GM19193 (cell line): Measurements from ENCODE around the gene MARF1.

ENCODE experiments used
- POLR2A ChIP-seq: IDR thresholded peaks from 4 replicates; pipeline ENCODE4 v1.6.1; 2011; ENCODE audit not compliant: insufficient read depth, insufficient read length; ENCODE audit errors: extremely low read depth

MARF1 gene

DNA sequence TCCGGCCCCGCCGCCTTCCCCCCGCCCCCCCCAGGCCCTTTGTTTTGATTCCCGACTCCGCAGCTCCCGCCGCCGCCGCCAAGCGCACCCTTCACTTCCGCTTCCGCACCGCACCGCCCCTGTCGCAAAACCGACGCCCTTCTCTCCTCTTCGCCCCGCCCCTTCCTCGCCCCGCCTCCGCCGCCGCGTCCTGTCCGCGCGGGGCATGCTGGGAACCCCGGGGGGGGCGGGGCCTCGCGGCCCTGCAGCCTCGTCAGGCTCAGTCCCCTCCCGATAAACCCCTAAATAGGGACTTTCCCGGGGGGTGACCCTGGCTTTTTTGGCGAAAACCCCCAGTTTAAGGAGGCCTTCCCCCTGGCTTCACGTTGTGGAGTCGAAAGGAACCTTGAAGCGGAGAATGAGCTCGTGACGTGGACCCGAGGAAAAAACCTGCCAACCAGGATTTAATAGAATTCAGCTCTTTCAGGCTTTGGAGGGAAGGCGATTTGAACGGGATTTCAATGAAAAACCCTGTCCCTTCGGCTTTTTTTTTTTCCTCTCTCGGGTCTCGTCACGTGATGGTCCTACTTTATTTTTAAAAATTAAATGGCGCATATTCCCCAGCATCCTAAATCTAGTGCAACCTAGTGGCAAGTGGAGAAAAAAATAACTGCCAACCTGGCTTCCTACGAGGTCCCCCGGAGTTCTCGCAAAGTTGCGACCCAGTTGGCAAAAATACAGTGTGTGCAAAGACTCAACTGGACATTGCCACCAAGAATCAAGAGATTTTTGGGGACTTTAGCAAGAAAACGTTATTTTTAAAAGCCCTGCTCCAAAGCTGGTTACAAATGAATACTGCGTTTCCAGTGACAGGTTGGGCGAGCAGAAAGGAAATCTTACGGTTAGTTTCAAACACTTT, at the start of gene MARF1:
TSS of gene MARF1 (minus strand) at position 107 of the 898 bp plus-strand sequence. CDS start 3,921 bp downstream, outside the sequence.
- peak; percentile 78 for TF ChIP-seq POLR2A

GRCh38 chr16:15691046-15691445, 48.1 kb upstream of the MARF1 start:
- no peak for TF ChIP-seq POLR2A

GRCh38 chr16:15690296-15690695, 47.3 kb upstream of the MARF1 start:
- no peak for TF ChIP-seq POLR2A

DNA sequence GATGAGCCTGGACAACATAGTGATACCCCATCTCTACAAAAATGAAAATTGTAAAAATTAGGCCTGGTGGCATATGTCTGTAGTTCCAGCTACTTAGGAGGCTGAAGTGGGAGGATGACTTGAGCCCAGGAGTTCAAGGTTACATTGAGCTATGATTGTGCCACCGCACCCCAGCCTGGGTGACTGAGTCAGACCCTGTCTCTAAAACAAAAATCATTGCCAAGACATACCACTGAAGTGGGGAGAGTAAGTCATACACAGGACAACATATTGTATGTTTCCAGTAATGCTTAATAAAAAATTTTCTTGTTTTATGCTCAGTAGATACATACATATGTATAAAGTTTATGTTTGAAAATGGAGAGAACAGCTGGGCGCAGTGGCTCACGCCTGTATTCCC, 46.3 kb upstream of the MARF1 start:
- no peak for TF ChIP-seq POLR2A

- TF ChIP-seq POLR2A, result no peak
Measured at GRCh38 chr16:15686287-15686686, 43.3 kb upstream of the MARF1 start.

DNA sequence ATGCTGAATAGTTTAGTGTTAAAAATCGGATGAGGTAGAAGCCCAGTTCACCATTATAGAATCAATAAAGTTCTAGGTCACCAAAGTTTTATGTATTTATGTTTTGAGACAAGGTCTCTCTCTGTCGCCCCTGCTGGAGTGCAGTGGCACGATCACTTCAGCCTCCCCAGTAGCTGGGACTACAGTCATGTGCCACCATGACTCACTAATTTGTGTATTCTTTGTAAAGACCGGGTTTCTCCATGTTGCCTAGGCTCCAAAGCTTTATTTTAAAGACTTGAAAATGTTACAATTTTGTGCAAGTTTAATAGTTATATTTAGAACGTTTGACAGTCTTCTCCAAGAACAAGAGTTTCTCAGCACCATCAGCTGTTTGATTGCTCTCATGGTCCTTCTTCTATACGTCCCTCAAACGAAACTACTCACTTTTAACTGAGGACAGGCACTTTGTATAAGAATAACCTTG, 39.2 kb upstream of the MARF1 start:
- TF ChIP-seq POLR2A, result no peak

DNA sequence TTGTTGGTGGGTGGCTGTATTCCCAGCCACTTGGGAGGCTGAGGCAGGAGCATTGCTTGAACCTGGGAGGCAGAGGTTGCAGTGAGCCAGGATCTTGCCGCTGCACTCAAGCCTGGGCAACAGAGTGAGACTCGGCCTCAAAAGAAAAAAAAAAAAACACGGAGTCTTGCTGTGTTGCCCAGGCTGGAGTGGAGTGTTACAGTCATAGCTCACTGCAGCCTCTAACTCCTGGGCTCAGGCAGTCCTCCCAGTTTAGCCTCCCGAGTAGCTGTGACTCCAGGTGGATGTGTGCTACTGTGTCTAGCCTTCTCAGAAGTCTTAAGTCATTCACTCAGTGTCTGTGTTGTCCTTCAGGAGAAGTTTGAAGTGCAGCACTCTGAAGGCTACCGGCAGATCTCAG, 34.5 kb upstream of the MARF1 start:
- no peak for TF ChIP-seq POLR2A

DNA sequence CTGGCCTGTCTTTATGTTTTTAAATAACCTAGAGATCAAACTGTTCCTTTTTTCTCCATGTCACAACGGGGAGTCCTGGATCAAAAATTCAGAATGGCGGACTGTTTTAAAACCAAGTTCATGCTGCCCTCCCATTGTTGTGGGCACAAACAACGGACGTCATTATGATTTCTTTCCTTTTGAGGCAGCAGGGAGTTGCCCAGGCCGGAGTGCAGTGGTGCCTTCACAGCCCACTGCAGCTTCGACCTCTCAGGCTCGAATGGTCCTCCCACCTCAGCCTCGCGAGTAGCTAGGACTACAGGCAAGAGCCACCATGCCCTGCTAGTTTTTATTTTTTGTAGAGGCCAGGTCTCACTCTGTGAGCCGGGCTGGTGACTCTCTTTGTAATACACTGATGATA, 33.6 kb upstream of the MARF1 start:
- TF ChIP-seq POLR2A, result no peak

- no peak for TF ChIP-seq POLR2A
Measured at GRCh38 chr16:15674571-15674970, 31.6 kb upstream of the MARF1 start.

DNA sequence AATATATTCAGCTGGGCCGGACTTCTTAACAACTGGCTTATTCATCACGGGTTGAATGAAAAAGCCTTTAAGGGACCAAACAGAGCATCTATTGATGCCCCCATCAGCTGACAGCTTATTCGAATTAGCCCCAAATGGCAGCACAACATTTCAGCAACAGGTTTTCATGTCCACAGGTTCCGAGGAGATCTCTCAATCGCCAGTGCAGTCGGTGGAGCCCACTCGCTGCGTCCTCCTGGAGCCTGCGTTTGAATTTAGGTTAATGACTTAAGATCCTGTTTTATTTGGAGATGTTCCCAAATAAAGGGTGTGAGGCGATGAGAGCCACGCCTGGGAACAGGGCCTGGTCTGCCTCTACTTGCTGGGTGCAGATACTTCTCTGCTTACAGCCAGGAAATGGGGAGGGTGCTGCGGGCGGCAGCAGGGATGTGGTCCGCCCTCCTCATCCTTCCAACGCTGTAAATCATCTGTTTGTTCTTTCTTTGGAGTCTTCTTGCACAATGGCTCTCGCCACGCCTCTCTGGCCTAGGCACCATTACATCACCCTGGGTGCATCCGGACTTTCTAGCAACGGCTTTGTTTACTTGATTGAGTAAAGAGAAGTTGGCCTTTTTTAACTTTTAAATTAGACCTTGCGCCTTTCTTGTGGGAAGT, 29.7 kb upstream of the MARF1 start:
- TF ChIP-seq POLR2A, result no peak

DNA sequence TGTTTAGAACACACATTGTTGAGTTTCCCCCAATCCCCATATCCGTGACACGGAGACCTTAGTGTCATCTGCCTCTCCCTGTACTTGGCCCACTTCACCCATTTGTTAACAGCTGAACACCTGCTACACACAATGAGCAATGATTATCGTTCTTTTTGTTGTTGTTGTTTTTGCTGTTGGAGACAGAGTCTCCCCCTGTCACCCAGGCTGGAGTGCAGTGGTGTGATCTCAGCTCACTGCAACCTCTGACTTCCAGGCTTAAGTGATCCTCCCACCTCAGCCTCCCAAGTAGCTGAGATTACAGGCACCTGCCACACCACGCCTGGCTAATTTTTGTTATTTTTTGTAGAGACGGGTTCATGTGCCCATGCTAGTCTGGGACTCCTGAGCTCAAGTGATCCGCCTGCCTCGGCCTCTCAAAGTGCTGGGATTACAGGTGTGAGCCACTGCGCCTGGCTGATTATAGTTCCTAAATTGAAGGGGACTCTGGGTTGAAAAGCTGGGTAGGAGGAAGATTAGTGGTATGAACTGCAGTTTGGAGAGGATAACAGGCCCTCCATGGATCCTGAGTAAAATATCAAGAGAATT, 28.7 kb upstream of the MARF1 start:
- no peak for TF ChIP-seq POLR2A

DNA sequence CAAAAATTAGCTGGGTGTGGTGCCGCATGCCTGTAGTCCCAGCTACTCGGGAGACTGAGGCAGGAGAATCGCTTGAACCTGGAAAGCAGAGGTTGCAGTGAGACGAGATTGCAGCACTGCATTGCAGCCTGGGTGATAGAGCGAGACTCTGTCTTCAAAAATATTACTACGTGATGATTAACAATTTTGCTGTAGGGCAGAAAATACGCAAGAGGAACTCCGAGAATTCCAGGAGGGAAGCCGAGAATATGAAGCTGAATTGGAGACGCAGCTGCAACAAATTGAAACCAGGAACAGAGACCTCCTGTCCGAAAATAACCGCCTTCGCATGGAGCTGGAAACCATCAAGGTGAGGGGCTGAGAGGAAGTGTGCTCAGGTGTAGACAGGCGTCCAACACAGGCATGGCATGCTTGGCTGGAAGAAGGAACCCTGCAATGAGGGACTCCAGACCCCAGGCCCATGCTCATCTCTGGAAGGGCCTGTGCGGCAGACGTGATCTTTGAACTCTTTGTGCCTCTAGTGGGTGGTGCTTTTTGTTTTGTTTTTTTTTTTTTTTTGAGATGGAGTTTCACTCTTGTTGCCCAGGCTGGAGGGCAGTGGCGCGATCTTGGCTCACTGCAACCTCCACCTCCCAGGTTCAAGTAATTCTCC, 24.3 kb upstream of the MARF1 start:
- no peak for TF ChIP-seq POLR2A

GRCh38 chr16:15665107-15665506, 22.2 kb upstream of the MARF1 start:
- no peak for TF ChIP-seq POLR2A

- no peak for TF ChIP-seq POLR2A
Measured at GRCh38 chr16:15660203-15660601, 17.2 kb upstream of the MARF1 start.

GRCh38 chr16:15658556-15658955, 15.6 kb upstream of the MARF1 start:
- no peak for TF ChIP-seq POLR2A

DNA sequence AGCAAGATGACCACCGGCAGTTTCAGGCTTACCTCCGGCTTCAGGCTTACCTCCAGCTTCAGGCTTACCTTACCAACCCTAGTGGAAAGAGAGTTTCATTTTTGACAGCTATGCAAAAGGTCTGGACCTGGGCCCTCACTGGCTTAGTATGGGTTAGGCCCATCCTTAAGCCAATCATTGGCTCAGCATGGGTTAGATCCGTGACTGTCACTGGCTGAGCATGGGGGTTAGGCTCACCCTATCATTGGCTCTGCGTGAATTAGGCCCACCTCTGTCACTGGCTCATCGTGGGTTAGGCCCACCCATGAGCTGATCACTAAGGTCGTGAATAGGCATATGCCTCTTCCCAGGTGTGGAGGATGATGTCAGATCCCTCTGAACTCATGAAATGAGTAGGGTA, 15.2 kb upstream of the MARF1 start:
- no peak for TF ChIP-seq POLR2A

DNA sequence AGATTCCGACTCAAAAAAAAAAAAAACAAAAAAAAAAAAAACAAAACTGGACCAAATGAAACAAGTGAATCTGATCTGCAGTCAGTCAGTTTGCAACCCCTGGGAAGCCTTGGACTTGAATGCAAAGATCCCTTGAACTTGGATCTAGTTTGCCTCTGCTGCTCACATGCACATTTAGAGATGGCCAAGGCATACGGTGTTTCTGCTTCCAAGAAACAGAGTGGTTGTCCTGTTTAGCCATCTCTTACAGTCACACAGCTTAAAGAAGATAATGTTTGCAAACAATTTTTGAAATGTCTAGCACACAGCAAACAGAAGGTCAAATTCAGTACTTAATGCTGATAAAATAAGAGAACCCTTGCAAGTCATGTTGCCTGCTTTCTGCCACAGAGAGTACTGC, 11.6 kb upstream of the MARF1 start:
- TF ChIP-seq POLR2A, result no peak
